Suprapubic skin (tissue), 4 donors: ENCODE data around the gene DYNLT5.
"Not testable (repeated sequence)": the region's sequence is repeated elsewhere in the genome, so short reads cannot be mapped to it uniquely, and the experiment has no call there.

Experiments used
- EP300 ChIP-seq: sonication (generic); formaldehyde crosslinking; IDR thresholded peaks from one replicate; pipeline ENCODE4 v1.6.1; 2017; ENCODE audit warnings: antibody characterized with exemption
- POLR2A ChIP-seq, 2 donors: fragments of 450-650 bp; IDR thresholded peaks; one replicate each; pipeline ENCODE4 v1.6.1; 2017; ENCODE audit warnings: antibody characterized with exemption in 2 of 2, mild to moderate bottlenecking in 2 of 2, moderate library complexity in 2 of 2
- POLR2AphosphoS5 ChIP-seq, 3 donors: sonication (generic); formaldehyde crosslinking; IDR thresholded peaks; one replicate each; pipeline ENCODE4 v1.6.1; 2017; ENCODE audit warnings: antibody characterized with exemption in 3 of 3
- TF ChIP-seq, protein P1 (sequence below), 2 donors: fragments of 200-600 bp in 1 of 2; fragments of 450-650 bp in 1 of 2; sonication (generic) in 1 of 2; IDR thresholded peaks; one replicate each; pipeline ENCODE4 v1.5.1; 2016 to 2019; ENCODE audit warnings: antibody characterized with exemption in 2 of 2, mild to moderate bottlenecking in 1 of 2, moderate library complexity in 1 of 2

DNA sequence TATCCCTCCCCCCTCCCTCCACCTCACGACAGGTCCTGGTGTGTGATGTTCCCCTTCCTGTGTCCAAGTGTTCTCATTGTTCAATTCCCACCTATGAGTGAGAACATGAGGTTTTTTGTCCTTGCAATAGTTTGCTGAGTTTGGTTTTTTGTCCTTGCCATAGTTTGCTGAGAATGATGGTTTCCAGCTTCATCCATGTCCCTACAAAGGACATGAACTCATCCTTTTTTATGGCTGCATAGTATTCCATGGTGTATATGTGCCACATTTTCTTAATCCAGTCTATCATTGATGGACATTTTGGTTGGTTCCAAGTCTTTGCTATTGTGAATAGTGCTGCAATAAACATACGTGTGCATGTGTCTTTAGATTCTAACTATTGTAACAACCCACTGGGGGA, 43.6 kb downstream of the DYNLT5 start:
- TF ChIP-seq POLR2AphosphoS5 (IDR thresholded peaks at IDR 0.05); EP300; POLR2A (IDR thresholded peaks at IDR 0.05): not testable (repeated sequence)
- TF ChIP-seq, protein P1, sequence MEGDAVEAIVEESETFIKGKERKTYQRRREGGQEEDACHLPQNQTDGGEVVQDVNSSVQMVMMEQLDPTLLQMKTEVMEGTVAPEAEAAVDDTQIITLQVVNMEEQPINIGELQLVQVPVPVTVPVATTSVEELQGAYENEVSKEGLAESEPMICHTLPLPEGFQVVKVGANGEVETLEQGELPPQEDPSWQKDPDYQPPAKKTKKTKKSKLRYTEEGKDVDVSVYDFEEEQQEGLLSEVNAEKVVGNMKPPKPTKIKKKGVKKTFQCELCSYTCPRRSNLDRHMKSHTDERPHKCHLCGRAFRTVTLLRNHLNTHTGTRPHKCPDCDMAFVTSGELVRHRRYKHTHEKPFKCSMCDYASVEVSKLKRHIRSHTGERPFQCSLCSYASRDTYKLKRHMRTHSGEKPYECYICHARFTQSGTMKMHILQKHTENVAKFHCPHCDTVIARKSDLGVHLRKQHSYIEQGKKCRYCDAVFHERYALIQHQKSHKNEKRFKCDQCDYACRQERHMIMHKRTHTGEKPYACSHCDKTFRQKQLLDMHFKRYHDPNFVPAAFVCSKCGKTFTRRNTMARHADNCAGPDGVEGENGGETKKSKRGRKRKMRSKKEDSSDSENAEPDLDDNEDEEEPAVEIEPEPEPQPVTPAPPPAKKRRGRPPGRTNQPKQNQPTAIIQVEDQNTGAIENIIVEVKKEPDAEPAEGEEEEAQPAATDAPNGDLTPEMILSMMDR (IDR thresholded peaks at IDR 0.05) = not testable (repeated sequence)
